ENCODE results near the gene CD300LB.
A peak's percentile ranks its signal among the peaks of the same experiment; 100 is the strongest.

- TF ChIP-seq CTCF (IDR thresholded peaks at IDR 0.05) (peak; percentile 48 to 76 (median 66)), POLR2A (IDR thresholded peaks at IDR 0.05) (no peak)
Observed at GRCh38 chr17:74493331-74493833, 37.9 kb downstream of the CD300LB start.
